Hepatocyte (in vitro differentiated cells): ENCODE measurements around the gene MYO3A.

Experiments
- CTCF ChIP-seq: fragments of 200-600 bp; sonication (generic); IDR thresholded peaks from 2 replicates; pipeline ENCODE4 v1.5.1; 2016; ENCODE audit warnings: antibody characterized with exemption, mild to moderate bottlenecking; ENCODE audit not compliant: poor library complexity
- EZH2 ChIP-seq: fragments of 200-600 bp; sonication (generic); IDR thresholded peaks from 2 replicates; pipeline ENCODE4 v1.6.1; 2016; ENCODE audit warnings: antibody characterized with exemption, mild to moderate bottlenecking, borderline replicate concordance
- EZH2phosphoT487 ChIP-seq: fragments of 200-600 bp; sonication (generic); IDR thresholded peaks from one replicate; pipeline ENCODE4 v1.6.1; 2018; ENCODE audit warnings: antibody characterized with exemption, mild to moderate bottlenecking, low read depth, moderate library complexity; ENCODE audit not compliant: unreplicated experiment, severe bottlenecking

DNA sequence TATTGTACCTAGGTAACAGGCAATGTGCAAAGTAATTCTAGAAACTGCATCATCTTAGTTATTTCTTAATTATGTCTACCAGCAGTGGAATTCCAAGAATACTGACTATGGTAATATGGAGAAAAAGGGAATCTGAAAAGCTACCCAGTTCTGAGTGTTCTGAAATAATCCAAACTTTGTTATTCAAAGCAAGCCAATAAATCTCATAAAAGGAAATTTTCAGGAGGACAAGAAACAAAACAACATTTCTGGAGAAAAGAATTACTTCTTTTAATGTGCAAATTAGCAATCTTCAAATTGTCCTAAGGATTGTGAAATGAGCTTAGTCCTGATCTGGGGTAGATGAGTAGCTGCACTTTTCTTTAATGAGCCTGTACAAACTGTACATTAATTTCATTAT lies 88.8 kb downstream of the MYO3A start:
- TF ChIP-seq CTCF (no peak), EZH2 (no peak), EZH2phosphoT487 (no peak)
